ENCODE results near the gene EPHA10.

GRCh38 chr1:37731312-37732019, 33.5 kb downstream of the EPHA10 start:
- TF ChIP-seq CTCF (IDR thresholded peaks at IDR 0.05; ENCODE audit: low read depth, low read length, missing input control) (no peak), EGR1 (IDR thresholded peaks at IDR 0.05; ENCODE audit: low read depth in 2 of 2) (no peak), TAF1 (conservative IDR thresholded peaks at IDR 0.05) (no peak), GABPA (IDR thresholded peaks at IDR 0.05 in 1 of 2, conservative IDR thresholded peaks at IDR 0.05 in 1 of 2) (no peak), RAD21 (IDR thresholded peaks at IDR 0.05) (no peak), ATF3 (IDR thresholded peaks at IDR 0.05) (no peak)

Measured in liver (tissue), 3 donors.